Cardiac muscle cell (in vitro differentiated cells and primary cell): ENCODE results near the gene MDH2. TPM values are rescaled to one million over a fixed set of nuclear protein-coding genes. Genes with fewer than 3 reads are reported as not detected.
A peak's percentile ranks its signal among the peaks of the same experiment; 100 is the strongest.
"Not testable (repeated sequence)": the region's sequence is repeated elsewhere in the genome, so short reads cannot be mapped to it uniquely, and the experiment has no call there.

Experiments used
- DNase-seq, 2 donors: peaks; one replicate each; pipeline versions ENCODE4 v3.0.0 to v3.0.0-alpha.2; 2010 to 2017; ENCODE audit warnings: low read depth in 1 of 2, low spot score in 1 of 2
- H3K27ac ChIP-seq: fragments of 200-600 bp; sonication (generic); 2 replicates; pipeline ENCODE4 v1.5.1; 2016
- H3K27me3 ChIP-seq: fragments of 200-600 bp; sonication (generic); 2 replicates; pipeline ENCODE4 v1.6.0; 2016; ENCODE audit warnings: control low read depth
- H3K36me3 ChIP-seq: fragments of 200-600 bp; sonication (generic); 2 replicates; pipeline ENCODE4 v1.5.1; 2016; ENCODE audit warnings: control low read depth
- H3K4me1 ChIP-seq: fragments of 200-600 bp; sonication (generic); 2 replicates; pipeline ENCODE4 v1.8.1; 2017; ENCODE audit warnings: low read depth, mild to moderate bottlenecking, mixed run types
- H3K4me3 ChIP-seq: fragments of 200-600 bp; sonication (generic); 2 replicates; pipeline ENCODE4 v1.5.1; 2016; ENCODE audit warnings: mild to moderate bottlenecking
- H3K9me3 ChIP-seq: fragments of 200-600 bp; sonication (generic); 2 replicates; pipeline ENCODE4 v1.5.1; 2017; ENCODE audit warnings: low read depth, mild to moderate bottlenecking, control low read depth
- CTCF ChIP-seq: IDR thresholded peaks from 2 replicates; pipeline ENCODE4 v1.5.1; 2012; ENCODE audit warnings: low read depth, mild to moderate bottlenecking, low read length
- polyA plus RNA-seq: library from polyadenylated mRNA; unstranded; fragments of >200 nt; fragmentation: Nextera tagmentation; extraction: Ambion mirVana; gene quantifications from 2 replicates; pipeline ENCODE4 v1.2.1, GENCODE V29; 2016
- total RNA-seq: library from RNA; depleted of rRNA; stranded (reverse); fragments of >200 nt; gene quantifications from 2 replicates; pipeline ENCODE4 v1.2.3, GENCODE V29; 2016

MDH2 gene
- total and polyA plus RNA-seq, 2 experiments from 2014 or later = 242 to 632 TPM

- no peak for TF ChIP-seq CTCF
- no peak for DNase-seq
- no peaks in the 10 kb centered on the region for H3K27me3 ChIP-seq
- no peak overlapping the region for H3K4me3 ChIP-seq
- H3K36me3 ChIP-seq = peaks cover 13% of the 10 kb centered on the region
- H3K4me1 ChIP-seq = peaks cover 15% of the 10 kb centered on the region
- no peak overlapping the region for H3K27ac ChIP-seq
- no peaks in the 10 kb centered on the region for H3K9me3 ChIP-seq
These were observed 2.6 kb downstream of the MDH2 start for GRCh38 chr7:76050545-76050944.

GRCh38 chr7:76051840-76052239 is 3.9 kb downstream of the MDH2 start:
- no peaks in the 10 kb centered on the region for H3K9me3 ChIP-seq
- H3K27ac ChIP-seq = no peak overlapping the region
- DNase-seq = no peak
- H3K4me1 ChIP-seq = peaks cover 13% of the 10 kb centered on the region
- peaks cover 23% of the 10 kb centered on the region for H3K36me3 ChIP-seq
- TF ChIP-seq CTCF = no peak
- H3K27me3 ChIP-seq = no peaks in the 10 kb centered on the region
- H3K4me3 ChIP-seq = no peak overlapping the region

- DNase-seq, H3K9me3 ChIP-seq, H3K27me3 ChIP-seq, H3K4me3 ChIP-seq: not testable (repeated sequence)
- H3K27ac ChIP-seq = peak overlapping the region; percentile 60
- H3K4me1 ChIP-seq = peaks cover 12% of the 10 kb centered on the region
- H3K36me3 ChIP-seq = peaks cover 30% of the 10 kb centered on the region
These were observed 4.8 kb downstream of the MDH2 start for GRCh38 chr7:76052681-76053080.

- no peak for TF ChIP-seq CTCF
- H3K27ac ChIP-seq = peak overlapping the region; percentile 60
- no peak overlapping the region for H3K4me3 ChIP-seq
- H3K4me1 ChIP-seq = peaks cover 12% of the 10 kb centered on the region
- DNase-seq = no peak
- H3K36me3 ChIP-seq = peaks cover 37% of the 10 kb centered on the region
- H3K27me3 ChIP-seq = no peaks in the 10 kb centered on the region
- no peaks in the 10 kb centered on the region for H3K9me3 ChIP-seq
These were observed 5.6 kb downstream of the MDH2 start for GRCh38 chr7:76053461-76053860.

GRCh38 chr7:76054123-76055120 is 6.5 kb downstream of the MDH2 start:
- Histone ChIP-seq H3K9me3 (no peaks in the 10 kb centered on the region), H3K36me3 (peaks cover 47% of the 10 kb centered on the region), H3K4me3 (no peak overlapping the region), H3K27me3 (no peaks in the 10 kb centered on the region), H3K27ac (peak overlapping the region; percentile 60), H3K4me1 (peaks cover 7% of the 10 kb centered on the region)
- DNase-seq = peak in 1 of 2 donors; percentile 31
- TF ChIP-seq CTCF = no peak

- Histone ChIP-seq H3K36me3 (peaks cover 63% of the 10 kb centered on the region), H3K27me3 (no peaks in the 10 kb centered on the region), H3K4me1 (peaks cover 7% of the 10 kb centered on the region), H3K9me3 (no peaks in the 10 kb centered on the region), H3K4me3 (no peak overlapping the region), H3K27ac (no peak overlapping the region)
- no peak for TF ChIP-seq CTCF
- no peak for DNase-seq
These were observed 8.3 kb downstream of the MDH2 start for GRCh38 chr7:76056241-76056640.
